ENCODE results near the gene EZR.
A peak's percentile ranks its signal among the peaks of the same experiment; 100 is the strongest.

EZR gene

DNA sequence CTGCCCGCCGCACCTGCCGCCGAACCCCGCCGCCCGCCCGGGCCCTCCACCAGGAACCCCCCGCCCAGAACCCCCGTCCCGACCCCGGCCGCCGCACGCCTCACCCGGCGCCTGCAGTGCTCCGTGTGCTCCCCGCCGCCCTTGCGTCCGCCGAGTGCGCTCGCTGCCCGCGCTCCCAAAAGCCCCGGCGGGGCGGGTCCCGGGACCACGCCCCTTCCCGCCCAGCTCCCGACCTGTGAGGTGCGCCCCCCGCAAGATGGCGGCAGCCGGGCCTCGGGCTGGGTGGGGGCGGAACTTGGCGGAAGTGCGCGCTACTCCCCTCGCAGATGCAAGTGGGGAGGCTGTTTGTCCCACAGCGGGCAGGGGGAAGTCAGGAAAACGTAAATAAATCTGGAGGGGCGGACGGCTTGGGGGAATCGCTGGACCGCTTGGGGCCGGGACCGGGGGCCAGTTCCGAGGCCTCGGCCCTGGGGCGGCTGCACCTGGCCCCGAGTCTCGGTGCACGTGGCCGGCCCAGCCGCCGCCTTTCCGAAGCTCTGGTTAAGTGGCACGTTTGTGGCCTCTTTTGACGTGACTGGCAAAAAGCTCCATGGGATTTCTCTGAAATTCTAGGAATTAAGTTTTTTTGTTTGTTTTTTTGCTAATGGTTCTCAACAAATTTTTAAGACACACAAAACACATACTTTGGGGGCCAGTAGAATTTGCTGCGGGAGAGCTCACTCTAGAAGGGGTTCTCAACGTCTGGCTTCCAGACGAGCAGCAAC lies at the start of gene EZR:
Gene EZR (minus strand): TSS at position 156 of the 764 bp plus-strand sequence. CDS start 1,275 bp downstream, outside the sequence.
- peak; percentile 81 for DNase-seq (ENCODE audit: low read depth)

GRCh38 chr6:158868122-158868480 lies 48.9 kb upstream of the EZR start:
- DNase-seq (ENCODE audit: low read depth): no peak

DNA sequence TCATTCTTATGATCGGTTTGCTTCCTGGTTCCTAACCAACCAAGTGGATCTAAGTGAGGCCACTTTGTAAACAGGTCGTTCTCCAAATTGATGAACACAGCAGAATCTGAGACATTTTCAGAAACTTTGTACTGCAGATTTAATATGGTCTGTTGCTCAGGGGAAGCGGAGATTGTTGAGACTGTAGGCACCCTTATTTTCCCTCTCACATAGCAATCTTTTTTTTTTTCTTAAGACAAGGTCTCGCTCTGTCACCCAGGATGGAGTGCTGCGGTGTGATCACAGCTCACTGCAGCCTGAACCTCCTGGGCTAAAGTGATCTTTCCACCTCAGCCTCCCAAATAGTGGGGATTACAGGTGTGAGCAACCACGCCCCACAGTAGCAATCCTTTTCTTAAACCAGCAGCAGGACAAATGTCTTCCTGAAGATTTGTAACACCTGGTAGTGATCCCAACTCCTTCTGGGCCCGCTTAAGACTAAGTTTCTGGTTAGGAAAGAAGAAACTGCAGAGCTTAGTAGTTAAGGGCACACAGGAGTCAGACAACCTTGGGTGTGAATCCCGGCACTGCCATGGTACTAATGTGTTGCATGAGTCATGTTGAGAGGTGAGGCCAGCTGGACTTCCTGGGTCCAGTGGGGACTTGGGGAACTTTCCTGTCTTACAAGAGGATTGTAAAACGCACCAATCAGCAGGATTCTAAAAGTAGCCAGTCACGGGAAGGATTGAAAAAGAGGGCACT lies 48.4 kb upstream of the EZR start:
- DNase-seq (ENCODE audit: low read depth): no peak

- no peak for DNase-seq (ENCODE audit: low read depth)
Observed at GRCh38 chr6:158865769-158866168, 46.6 kb upstream of the EZR start.

DNA sequence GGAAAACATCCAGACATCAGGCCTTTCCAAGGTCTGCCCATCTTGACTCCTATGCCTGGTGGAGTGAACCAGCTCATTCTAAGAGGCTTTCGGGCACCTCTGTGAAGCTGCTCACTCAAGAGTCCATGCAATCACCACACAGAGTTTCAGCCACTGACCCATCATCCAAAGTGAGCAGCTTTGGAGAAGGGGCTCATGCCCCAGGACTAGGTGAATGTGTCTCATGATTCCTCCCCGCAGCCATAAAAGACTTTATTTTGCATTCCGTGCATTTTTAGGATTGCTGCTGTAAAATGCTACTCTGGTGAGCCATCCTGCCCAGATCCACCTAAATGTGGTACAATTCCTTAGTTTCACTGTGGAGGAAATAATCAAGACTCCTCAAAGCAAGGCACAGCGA lies 44.5 kb upstream of the EZR start:
- no peak for DNase-seq (ENCODE audit: low read depth)

DNA sequence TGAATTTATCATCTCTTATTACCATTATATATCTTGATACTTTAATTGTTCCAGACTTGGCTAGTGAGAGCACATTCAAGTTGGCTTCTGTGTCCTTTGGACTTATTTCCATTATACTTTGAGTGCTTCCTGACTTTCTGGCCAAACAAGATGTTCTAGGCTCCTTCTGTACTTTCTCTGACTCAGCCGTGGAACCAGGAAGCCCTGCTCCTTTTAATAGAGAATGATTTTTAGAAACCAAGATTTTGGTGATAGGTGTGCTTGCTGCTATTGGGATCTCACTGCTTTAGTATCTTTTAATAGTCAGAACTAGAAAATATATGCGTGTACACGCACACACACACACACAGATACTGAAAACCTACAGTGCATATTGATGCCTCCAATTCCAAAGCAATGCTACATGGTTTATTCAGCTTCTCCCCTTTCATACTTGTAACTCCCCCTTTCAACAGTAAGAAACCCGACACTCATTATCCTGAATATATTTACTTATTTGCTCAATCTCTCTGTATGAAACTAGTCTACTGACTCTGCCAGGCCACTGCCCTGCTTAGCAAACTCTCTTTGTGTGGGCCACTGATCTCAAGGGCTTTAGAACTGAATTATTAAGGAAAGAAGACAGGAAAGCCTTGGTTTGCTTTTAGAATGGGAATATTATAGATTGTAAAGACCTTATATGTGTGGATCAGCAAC lies 42.7 kb upstream of the EZR start:
- DNase-seq (ENCODE audit: low read depth): no peak

GRCh38 chr6:158860279-158860865 lies 41.2 kb upstream of the EZR start:
- no peak for DNase-seq (ENCODE audit: low read depth)

DNA sequence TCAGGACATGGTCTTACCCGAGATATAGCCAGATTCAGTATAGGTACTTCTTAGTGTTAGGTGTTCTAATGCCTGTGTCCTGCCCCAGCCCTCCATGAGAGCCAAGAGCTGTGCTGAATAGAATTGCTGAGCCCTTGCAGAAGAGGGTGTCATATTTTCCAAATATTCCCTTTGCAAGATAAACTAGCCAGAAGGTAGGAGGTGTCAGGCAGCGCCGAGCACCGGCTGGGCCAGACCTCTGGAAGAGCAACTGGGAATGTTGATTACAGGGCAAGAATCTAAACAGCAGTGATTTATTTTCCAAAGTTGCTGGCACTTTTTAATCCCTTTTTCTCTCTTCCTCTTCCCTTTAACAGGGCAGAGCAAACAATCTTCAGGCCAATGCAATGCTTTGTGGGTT lies 37.1 kb upstream of the EZR start:
- DNase-seq (ENCODE audit: low read depth): no peak

DNA sequence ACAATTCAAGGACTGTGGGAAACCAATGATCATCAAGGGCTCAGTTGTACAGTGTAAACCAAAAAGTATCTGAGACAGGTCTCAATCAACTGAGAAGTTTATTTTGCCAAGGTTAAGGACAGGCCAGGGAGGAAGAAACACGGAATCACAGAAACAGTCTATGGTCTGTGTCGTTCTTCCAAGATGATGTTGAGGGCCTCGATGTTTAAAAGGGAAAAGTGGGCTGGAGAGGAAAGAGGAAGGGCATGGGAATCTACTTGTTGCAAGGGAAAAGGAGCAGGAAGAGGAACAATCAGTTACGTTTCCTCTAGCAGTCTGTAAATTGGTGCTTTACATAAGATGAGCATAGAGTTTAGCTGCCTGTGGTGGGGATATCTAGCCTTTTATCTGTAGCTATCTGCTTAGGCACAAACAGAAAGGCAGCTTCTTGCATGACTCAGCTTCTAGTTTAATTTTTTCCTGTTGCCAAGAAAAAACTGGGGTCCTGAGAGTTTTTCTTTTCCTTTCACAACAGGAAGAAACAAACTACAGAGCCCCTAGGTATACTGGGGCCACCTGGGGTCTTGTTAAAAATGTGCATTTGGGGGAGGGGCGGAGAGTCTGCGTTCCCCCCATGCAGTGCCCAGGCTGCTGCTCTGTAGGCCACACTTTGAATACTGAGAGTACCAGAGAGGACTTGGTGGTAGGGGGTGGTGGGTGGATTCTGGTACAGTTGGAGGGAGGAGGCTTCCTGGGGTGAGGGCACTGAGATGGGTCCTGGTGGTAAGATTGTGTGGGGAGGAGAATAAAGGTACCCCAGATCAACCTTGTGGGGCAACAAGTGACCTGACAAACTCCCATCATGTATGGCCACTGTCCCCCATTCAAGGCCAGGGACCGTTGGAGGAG lies 35.3 kb upstream of the EZR start:
- DNase-seq (ENCODE audit: low read depth): no peak

GRCh38 chr6:158853880-158854213 lies 34.7 kb upstream of the EZR start:
- no peak for DNase-seq (ENCODE audit: low read depth)

- DNase-seq (ENCODE audit: low read depth): peak; percentile 77
Observed at GRCh38 chr6:158853072-158853879, 34.1 kb upstream of the EZR start.

DNA sequence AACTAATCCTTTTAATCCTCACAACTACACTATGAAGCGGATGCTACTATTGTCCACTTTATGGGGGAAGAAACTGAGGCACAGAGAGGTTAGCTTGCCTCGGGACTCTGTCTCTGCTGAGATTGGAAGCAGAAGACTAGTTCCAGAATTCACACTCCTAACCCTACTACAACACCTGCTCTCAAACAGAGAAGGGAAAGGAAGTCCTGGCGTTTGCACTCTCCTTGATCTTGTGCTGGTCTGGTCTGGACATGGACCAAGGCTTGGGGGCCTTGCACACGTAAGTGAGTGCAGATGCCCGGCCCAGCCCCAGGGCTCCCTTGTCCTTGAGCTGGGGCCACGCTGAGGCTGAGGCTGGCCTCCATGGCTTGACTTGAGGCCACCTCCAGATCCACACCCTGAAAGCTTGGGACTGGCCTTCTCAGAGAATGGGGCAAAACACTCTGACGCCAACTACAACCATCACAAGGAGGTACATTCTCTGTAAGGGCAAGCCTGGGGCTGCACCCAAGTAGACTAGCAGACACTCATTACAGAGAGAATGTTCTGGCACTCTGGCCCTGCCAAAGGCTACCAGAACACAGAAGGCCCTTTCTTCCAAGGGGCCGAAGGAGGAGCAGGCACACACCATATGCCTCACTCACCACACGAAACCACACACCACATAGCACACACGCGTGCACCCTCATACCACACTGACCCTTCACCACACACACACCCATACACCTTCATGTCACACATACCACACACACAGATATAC lies 33.3 kb upstream of the EZR start:
- DNase-seq (ENCODE audit: low read depth): no peak

DNA sequence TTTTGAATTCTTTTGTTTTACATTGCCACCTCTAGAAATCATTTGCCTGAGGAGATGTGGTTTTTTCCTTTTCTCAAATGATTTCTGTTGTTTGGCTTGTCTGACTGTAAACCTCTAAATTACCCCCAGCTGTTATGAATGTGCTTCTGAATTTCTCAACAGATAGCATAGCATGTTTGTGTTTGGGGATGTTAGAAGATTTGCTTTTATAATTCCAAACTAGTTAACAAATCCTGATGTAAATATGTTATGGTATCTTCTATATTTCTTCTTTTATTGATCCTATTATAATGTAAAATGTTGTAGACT lies 31.6 kb upstream of the EZR start:
- no peak for DNase-seq (ENCODE audit: low read depth)

DNA sequence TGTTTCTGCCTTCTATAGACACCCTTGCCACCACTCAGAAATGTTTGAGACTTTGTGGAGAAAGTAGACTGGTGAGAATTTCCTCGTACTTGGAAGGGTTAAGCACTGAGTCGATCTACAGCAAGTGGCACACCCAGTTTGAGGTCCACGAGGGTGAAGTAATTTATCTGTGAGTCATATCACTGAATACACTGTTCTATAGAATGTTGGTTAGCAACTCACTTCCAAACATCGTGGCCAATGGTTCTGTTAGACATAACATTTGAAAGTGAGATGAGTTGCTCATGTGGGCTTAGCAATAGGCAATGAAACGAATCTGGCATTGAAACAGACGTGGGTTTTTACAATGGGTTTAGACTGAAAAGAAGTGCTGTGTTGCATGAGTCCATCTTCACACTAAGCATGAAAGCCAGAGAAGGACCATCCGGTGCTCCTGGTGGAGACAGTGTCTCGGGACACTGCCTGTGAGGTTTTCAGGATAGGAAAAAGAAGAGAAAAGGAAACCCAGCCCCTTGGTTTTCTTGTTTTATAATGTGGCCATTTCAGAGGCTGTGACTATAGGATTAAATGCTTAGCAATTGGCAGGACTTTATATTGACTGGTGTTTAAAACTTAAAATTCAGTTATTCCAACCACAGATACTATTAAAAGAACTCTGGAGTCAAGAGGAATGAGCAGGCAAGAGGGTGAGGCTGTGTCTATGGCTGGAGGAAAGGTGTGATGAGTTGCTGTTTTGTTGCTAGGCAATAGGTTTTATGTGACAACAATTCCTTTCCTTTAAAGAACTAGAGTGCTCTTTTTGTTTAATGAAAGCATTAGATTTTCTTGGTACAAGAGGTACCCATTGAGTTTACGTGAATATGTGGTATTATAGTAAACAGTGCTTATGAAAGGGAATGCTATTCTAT lies 31.0 kb upstream of the EZR start:
- DNase-seq (ENCODE audit: low read depth): peak; percentile 32

- DNase-seq (ENCODE audit: low read depth): no peak
Observed at GRCh38 chr6:158848490-158848895, 29.3 kb upstream of the EZR start.

- no peak for DNase-seq (ENCODE audit: low read depth)
Observed at GRCh38 chr6:158847786-158848185, 28.6 kb upstream of the EZR start.

DNA sequence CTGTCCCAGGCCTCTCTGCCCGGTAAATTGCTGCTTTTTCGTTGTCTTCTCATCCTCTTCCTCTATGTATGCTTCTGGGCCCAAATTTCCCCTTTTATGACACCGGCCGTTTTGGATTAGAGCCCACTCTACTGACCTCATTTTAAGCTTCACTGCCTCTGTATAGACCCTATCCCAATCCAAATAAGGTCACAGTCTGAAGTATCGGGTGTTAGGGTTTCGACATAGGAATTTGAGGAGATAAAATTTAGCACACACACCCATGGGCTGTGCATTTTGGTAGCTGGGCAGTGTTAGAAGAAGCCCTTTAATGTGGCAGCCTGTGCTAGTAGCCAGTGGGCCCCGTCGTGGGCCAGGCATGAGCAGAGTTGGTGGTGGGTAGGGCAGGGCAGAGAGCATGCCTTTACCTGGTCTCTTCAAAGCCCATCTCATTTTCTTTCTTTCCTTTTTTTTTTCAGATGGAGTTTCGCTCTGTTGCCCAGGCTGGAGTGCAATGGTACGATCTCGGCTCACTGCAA lies 27.9 kb upstream of the EZR start:
- DNase-seq (ENCODE audit: low read depth): no peak

DNA sequence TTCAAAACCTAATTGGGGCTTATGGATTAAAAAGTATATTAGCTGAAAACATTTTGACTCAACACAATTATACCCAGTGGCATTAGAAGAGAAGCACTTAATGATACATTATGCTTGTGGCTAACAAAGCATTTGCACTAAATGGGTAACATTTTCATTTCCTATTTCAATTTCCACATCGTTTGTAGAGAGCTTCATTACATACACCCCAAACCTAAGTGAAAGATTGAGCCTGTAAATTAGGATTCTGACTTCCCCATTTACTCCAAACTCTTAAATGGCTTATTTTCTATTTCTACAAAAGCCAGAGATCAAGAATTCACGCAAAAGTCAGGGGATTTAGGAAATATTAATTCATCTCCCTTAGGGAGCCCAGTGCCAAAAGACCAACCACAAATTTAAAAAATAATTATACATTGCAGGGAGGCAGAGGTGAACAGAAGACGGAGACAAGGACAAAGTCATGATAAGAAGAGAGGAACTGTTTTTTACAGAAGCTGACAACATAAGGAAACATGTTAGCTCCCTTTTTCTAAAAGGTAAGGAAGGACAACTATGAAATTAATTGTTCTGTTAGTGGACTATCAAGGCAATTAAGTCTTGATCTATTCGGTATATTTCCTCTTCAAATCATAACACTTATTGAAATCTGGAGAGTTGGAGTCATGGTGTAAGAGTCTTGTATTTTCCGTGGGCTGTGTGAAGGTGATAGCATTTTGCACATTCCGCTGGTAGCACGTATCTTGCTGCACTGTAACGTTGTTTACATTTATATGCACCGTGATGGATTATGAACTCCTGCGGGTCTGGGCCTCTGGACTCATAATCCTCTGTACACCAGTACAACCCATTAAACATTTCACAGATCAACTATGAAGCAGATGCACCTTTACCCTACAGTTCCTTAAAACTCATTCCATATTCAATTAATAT lies 24.8 kb upstream of the EZR start:
- DNase-seq (ENCODE audit: low read depth): no peak

All from activated T-helper 9 cell treated with anti-CD3 and anti-CD28 coated beads, Interleukin-2, amount 50 U/mL, for 16 hours (primary cell).